HEK293 (cell line): ENCODE data around the gene TBC1D22A.
A peak's percentile ranks its signal among the peaks of the same experiment; 100 is the strongest.
"Not testable (repeated sequence)": the region's sequence is repeated elsewhere in the genome, so short reads cannot be mapped to it uniquely, and the experiment has no call there.

ENCODE experiments used
- CTCF ChIA-PET: fragments of 350-600 bp; formaldehyde crosslinking; extraction: SDS; loops from one replicate; lab custom pipeline; 2021; ENCODE audit warnings: antibody characterized with exemption; lab: Yijun Ruan, JAX
- POLR2A ChIA-PET: fragments of 300-600 bp; formaldehyde crosslinking; extraction: SDS; loops from one replicate; lab custom pipeline; 2020; ENCODE audit warnings: antibody characterized with exemption, inconsistent platforms; lab: Yijun Ruan, JAX
- H3K27ac ChIP-seq: fragments of 200-500 bp; sonication (Bioruptor generic); 2 replicates; pipeline ENCODE4 v1.5.1; 2014; ENCODE audit warnings: low read depth, low read length, control low read depth, inconsistent platforms; ENCODE audit errors: extremely low read depth
- H3K36me3 ChIP-seq, 2 experiments: fragments of 200-500 bp in 1 of 2; sonication (Bioruptor generic) in 1 of 2; 1 replicate in 1 of 2; 2 replicates in 1 of 2; pipeline ENCODE4 v1.5.1; 2014 to 2017; ENCODE audit warnings: inconsistent platforms in 2 of 2, low read length in 2 of 2; ENCODE audit not compliant: control insufficient read depth in 2 of 2, insufficient read depth in 1 of 2
- H3K4me1 ChIP-seq: fragments of 200-500 bp; sonication (Bioruptor generic); 2 replicates; pipeline ENCODE4 v1.5.1; 2014; ENCODE audit warnings: mild to moderate bottlenecking, low read length, inconsistent platforms; ENCODE audit not compliant: control insufficient read depth, insufficient read depth
- H3K4me3 ChIP-seq: 2 replicates; pipeline ENCODE4 v1.5.1; 2011; ENCODE audit warnings: low read depth, mild to moderate bottlenecking, control low read depth, low read length, moderate library complexity
- H3K9me3 ChIP-seq: fragments of 200-500 bp; sonication (Bioruptor generic); 2 replicates; pipeline ENCODE4 v1.5.1; 2014; ENCODE audit warnings: low read depth, low read length, inconsistent platforms; ENCODE audit not compliant: control insufficient read depth, insufficient read depth
- BCL11B ChIP-seq: fragments of 450-650 bp; formaldehyde crosslinking; IDR thresholded peaks from 2 replicates; pipeline ENCODE4 v1.5.1; 2016; ENCODE audit warnings: low read depth, missing biosample characterization, missing genetic modification characterization
- FEZF1 ChIP-seq: fragments of 450-650 bp; formaldehyde crosslinking; IDR thresholded peaks from 2 replicates; pipeline ENCODE4 v1.5.1; 2016; ENCODE audit warnings: missing biosample characterization, missing genetic modification characterization
- GLIS1 ChIP-seq: fragments of 450-650 bp; formaldehyde crosslinking; IDR thresholded peaks from 2 replicates; pipeline ENCODE4 v1.5.1; 2016; ENCODE audit warnings: missing biosample characterization, missing genetic modification characterization
- IKZF3 ChIP-seq: fragments of 450-650 bp; IDR thresholded peaks from 2 replicates; pipeline ENCODE4 v1.5.0; 2018; ENCODE audit warnings: missing biosample characterization, mild to moderate bottlenecking, missing genetic modification characterization, moderate library complexity
- KLF10 ChIP-seq: fragments of 450-650 bp; IDR thresholded peaks from 2 replicates; pipeline ENCODE4 v1.5.1; 2018; ENCODE audit warnings: missing biosample characterization, mild to moderate bottlenecking, missing genetic modification characterization
- OSR2 ChIP-seq: fragments of 450-650 bp; formaldehyde crosslinking; IDR thresholded peaks from 2 replicates; pipeline ENCODE4 v1.5.1; 2016; ENCODE audit warnings: missing biosample characterization, missing genetic modification characterization
- ZBTB17 ChIP-seq: fragments of 450-650 bp; formaldehyde crosslinking; IDR thresholded peaks from 2 replicates; pipeline ENCODE4 v1.5.1; 2016; ENCODE audit warnings: missing biosample characterization, missing genetic modification characterization
- ZBTB20 ChIP-seq: fragments of 450-650 bp; formaldehyde crosslinking; IDR thresholded peaks from 2 replicates; pipeline ENCODE4 v1.5.1; 2016; ENCODE audit warnings: missing biosample characterization, missing genetic modification characterization
- ZBTB8A ChIP-seq: fragments of 450-650 bp; formaldehyde crosslinking; IDR thresholded peaks from 2 replicates; pipeline ENCODE4 v1.5.1; 2016; ENCODE audit warnings: missing biosample characterization, missing genetic modification characterization
- ZEB2 ChIP-seq: fragments of 450-650 bp; formaldehyde crosslinking; IDR thresholded peaks from 2 replicates; pipeline ENCODE4 v1.5.1; 2016; ENCODE audit warnings: missing biosample characterization, missing genetic modification characterization
- ZNF2 ChIP-seq: fragments of 450-650 bp; formaldehyde crosslinking; IDR thresholded peaks from 2 replicates; pipeline ENCODE4 v1.5.1; 2016; ENCODE audit warnings: missing biosample characterization, missing genetic modification characterization
- ZNF335 ChIP-seq: fragments of 450-650 bp; formaldehyde crosslinking; conservative IDR thresholded peaks from 2 replicates; pipeline ENCODE4 v1.5.1; 2016; ENCODE audit warnings: missing biosample characterization, missing genetic modification characterization
- ZNF366 ChIP-seq: fragments of 450-650 bp; formaldehyde crosslinking; conservative IDR thresholded peaks from 2 replicates; pipeline ENCODE4 v1.5.1; 2016; ENCODE audit warnings: missing biosample characterization, missing genetic modification characterization
- ZSCAN30 ChIP-seq: fragments of 450-650 bp; IDR thresholded peaks from 2 replicates; pipeline ENCODE4 v1.5.1; 2018; ENCODE audit warnings: missing biosample characterization, mild to moderate bottlenecking, missing genetic modification characterization, moderate library complexity
- ZXDB ChIP-seq: fragments of 450-650 bp; formaldehyde crosslinking; IDR thresholded peaks from 2 replicates; pipeline ENCODE4 v1.5.1; 2016; ENCODE audit warnings: missing biosample characterization, missing genetic modification characterization
- TF ChIP-seq, protein P1 (sequence below): fragments of 450-650 bp; formaldehyde crosslinking; IDR thresholded peaks from 2 replicates; pipeline ENCODE4 v1.5.1; 2017; ENCODE audit warnings: missing biosample characterization, missing genetic modification characterization
- TF ChIP-seq, protein P2 (sequence below): fragments of 450-650 bp; IDR thresholded peaks from 2 replicates; pipeline ENCODE4 v1.5.1; 2018; ENCODE audit warnings: missing biosample characterization, mild to moderate bottlenecking, missing genetic modification characterization
- TF ChIP-seq, protein P3 (sequence below): fragments of 450-650 bp; formaldehyde crosslinking; IDR thresholded peaks from 2 replicates; pipeline ENCODE4 v1.5.1; 2016; ENCODE audit warnings: missing biosample characterization, missing genetic modification characterization, borderline replicate concordance

Gene TBC1D22A

DNA sequence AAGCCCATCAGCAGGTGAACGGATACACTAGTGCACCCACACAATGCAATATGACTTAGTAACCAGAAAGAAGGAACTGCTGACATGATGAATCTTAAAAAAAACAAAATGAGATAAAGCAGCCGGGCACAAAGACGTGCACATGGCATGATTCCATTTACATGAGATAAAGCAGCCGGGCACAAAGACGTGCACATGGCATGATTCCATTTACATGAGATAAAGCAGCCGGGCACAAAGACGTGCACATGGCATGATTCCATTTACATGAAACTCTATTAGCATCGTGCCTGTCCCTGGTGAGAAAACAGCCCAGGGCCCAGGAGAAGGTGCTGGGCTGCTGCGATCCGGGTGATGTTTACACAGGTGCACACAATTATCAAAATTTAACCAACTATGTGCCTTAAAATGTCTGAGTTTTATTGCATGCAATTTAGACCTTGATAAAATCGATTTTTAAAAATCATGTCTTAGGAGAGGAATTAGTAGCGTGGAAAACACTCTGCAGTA is 28.2 kb upstream of the TBC1D22A start:
- H3K4me1 ChIP-seq = peaks cover 35% of the 10 kb centered on the region
- CTCF ChIA-PET, H3K9me3 ChIP-seq, H3K4me3 ChIP-seq: not testable (repeated sequence)
- peaks cover under 1 to 17% of the 10 kb centered on the region in 2 experiments; a peak in 2 of 3 replicates for H3K36me3 ChIP-seq
- peak overlapping the region; percentile 46; the same call in 1 of the 2 replicates for H3K27ac ChIP-seq
- TF ChIP-seq, protein P1, sequence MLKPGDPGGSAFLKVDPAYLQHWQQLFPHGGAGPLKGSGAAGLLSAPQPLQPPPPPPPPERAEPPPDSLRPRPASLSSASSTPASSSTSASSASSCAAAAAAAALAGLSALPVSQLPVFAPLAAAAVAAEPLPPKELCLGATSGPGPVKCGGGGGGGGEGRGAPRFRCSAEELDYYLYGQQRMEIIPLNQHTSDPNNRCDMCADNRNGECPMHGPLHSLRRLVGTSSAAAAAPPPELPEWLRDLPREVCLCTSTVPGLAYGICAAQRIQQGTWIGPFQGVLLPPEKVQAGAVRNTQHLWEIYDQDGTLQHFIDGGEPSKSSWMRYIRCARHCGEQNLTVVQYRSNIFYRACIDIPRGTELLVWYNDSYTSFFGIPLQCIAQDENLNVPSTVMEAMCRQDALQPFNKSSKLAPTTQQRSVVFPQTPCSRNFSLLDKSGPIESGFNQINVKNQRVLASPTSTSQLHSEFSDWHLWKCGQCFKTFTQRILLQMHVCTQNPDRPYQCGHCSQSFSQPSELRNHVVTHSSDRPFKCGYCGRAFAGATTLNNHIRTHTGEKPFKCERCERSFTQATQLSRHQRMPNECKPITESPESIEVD (tag by site-specific recombination) = peak; percentile 97
- TF ChIP-seq ZNF366 (tag by site-specific recombination) = 0 out of 2 replicates have a peak, but pooled peaks have one; percentile 28
- TF ChIP-seq, protein P2, sequence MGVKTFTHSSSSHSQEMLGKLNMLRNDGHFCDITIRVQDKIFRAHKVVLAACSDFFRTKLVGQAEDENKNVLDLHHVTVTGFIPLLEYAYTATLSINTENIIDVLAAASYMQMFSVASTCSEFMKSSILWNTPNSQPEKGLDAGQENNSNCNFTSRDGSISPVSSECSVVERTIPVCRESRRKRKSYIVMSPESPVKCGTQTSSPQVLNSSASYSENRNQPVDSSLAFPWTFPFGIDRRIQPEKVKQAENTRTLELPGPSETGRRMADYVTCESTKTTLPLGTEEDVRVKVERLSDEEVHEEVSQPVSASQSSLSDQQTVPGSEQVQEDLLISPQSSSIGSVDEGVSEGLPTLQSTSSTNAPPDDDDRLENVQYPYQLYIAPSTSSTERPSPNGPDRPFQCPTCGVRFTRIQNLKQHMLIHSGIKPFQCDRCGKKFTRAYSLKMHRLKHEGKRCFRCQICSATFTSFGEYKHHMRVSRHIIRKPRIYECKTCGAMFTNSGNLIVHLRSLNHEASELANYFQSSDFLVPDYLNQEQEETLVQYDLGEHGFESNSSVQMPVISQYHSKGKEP = peak; percentile 83
- 0 out of 2 replicates have a peak, but pooled peaks have one; percentile 25 for TF ChIP-seq ZBTB20
- TF ChIP-seq ZXDB (tag by site-specific recombination) = peak; percentile 70
- peak; percentile 56; the same call in 1 of the 2 replicates for TF ChIP-seq ZSCAN30 (tag by site-specific recombination)
- TF ChIP-seq KLF10 = 0 out of 2 replicates have a peak, but pooled peaks have one; percentile 17
- TF ChIP-seq IKZF3 (tag by site-specific recombination) = peak; percentile 56; the same call in 1 of the 2 replicates
- peak; percentile 30; the same call in 1 of the 2 replicates for TF ChIP-seq OSR2 (tag by site-specific recombination)
- TF ChIP-seq ZBTB8A (tag by site-specific recombination) = peak; percentile 86
- peak; percentile 95 for TF ChIP-seq GLIS1 (tag by site-specific recombination)
- peak; percentile 85 for TF ChIP-seq ZNF2 (tag by site-specific recombination)
- 0 out of 2 replicates have a peak, but pooled peaks have one; percentile 14 for TF ChIP-seq ZEB2 (tag by site-specific recombination)
- TF ChIP-seq FEZF1 (tag by site-specific recombination) = peak; percentile 47
- peak; percentile 27; the same call in 1 of the 2 replicates for TF ChIP-seq ZNF335 (tag by site-specific recombination)
- TF ChIP-seq ZBTB17 (tag by site-specific recombination) = 0 out of 2 replicates have a peak, but pooled peaks have one; percentile 32
- TF ChIP-seq BCL11B (tag by site-specific recombination) = peak; percentile 54; the same call in 1 of the 2 replicates
- TF ChIP-seq, protein P3, sequence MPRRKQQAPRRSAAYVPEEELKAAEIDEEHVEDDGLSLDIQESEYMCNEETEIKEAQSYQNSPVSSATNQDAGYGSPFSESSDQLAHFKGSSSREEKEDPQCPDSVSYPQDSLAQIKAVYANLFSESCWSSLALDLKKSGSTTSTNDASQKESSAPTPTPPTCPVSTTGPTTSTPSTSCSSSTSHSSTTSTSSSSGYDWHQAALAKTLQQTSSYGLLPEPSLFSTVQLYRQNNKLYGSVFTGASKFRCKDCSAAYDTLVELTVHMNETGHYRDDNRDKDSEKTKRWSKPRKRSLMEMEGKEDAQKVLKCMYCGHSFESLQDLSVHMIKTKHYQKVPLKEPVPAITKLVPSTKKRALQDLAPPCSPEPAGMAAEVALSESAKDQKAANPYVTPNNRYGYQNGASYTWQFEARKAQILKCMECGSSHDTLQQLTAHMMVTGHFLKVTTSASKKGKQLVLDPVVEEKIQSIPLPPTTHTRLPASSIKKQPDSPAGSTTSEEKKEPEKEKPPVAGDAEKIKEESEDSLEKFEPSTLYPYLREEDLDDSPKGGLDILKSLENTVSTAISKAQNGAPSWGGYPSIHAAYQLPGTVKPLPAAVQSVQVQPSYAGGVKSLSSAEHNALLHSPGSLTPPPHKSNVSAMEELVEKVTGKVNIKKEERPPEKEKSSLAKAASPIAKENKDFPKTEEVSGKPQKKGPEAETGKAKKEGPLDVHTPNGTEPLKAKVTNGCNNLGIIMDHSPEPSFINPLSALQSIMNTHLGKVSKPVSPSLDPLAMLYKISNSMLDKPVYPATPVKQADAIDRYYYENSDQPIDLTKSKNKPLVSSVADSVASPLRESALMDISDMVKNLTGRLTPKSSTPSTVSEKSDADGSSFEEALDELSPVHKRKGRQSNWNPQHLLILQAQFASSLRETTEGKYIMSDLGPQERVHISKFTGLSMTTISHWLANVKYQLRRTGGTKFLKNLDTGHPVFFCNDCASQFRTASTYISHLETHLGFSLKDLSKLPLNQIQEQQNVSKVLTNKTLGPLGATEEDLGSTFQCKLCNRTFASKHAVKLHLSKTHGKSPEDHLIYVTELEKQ (tag by site-specific recombination) = 0 out of 2 replicates have a peak, but pooled peaks have one; percentile 28
- POLR2A ChIA-PET = interaction anchor here (0.6 to 0.9 kb wide), 2 partner anchors 17 to 179 kb away, joined by 3 to 4 read pairs; no protein-coding TSS in a partner anchor
